PC-9 (cell line): ENCODE results near the gene ELMO3. TPM values are rescaled to one million over a fixed set of nuclear protein-coding genes. Genes with fewer than 3 reads are reported as not detected.
A peak's percentile ranks its signal among the peaks of the same experiment; 100 is the strongest.

Experiments used
- BruUV-seq: library from RNA; stranded (reverse); fragments of 400-500 nt; replicated peaks from 2 replicates; lab custom pipeline; 2021; lab: Mats Ljungman, UMichigan
- CTCF ChIA-PET: fragments of 300-600 bp; sonication (Branson Sonifier 250); formaldehyde crosslinking; loops from one replicate; lab custom pipeline; 2022; ENCODE audit warnings: antibody characterized with exemption; lab: Charles Lee
- POLR2A ChIA-PET: fragments of 300-600 bp; sonication (Branson Sonifier 250); formaldehyde crosslinking; loops from one replicate; lab custom pipeline; 2022; ENCODE audit warnings: antibody characterized with exemption; ENCODE audit not compliant: unreplicated experiment; lab: Charles Lee
- DNase-seq, 2 experiments: peaks; one replicate each; pipeline versions ENCODE4 v3.0.0 to v3.0.0-alpha.2; 2015 to 2022; ENCODE audit warnings: mixed read lengths in 1 of 2
- H2AFZ ChIP-seq: fragments of 200-600 bp; sonication (generic); 2 replicates; pipeline ENCODE4 v1.8.1; 2017; ENCODE audit warnings: antibody characterized with exemption
- H3F3A ChIP-seq: fragments of 200-600 bp; sonication (generic); 2 replicates; pipeline ENCODE4 v1.8.1; 2017; ENCODE audit warnings: antibody characterized with exemption, mild to moderate bottlenecking, low read depth; ENCODE audit not compliant: insufficient read depth
- H3K27ac ChIP-seq: fragments of 200-600 bp; sonication (generic); 2 replicates; pipeline ENCODE4 v1.6.1; 2016; ENCODE audit warnings: mixed run types
- H3K27me3 ChIP-seq: fragments of 200-600 bp; sonication (generic); 2 replicates; pipeline ENCODE4 v1.6.1; 2016; ENCODE audit warnings: low read depth, mixed run types; ENCODE audit not compliant: insufficient read depth
- H3K36me3 ChIP-seq: fragments of 200-600 bp; sonication (generic); 2 replicates; pipeline ENCODE4 v1.6.1; 2016; ENCODE audit warnings: low read depth, mixed run types
- H3K4me1 ChIP-seq: fragments of 200-600 bp; sonication (generic); replicated peaks from 2 replicates; pipeline ENCODE4 v1.6.1; 2016; ENCODE audit warnings: mixed run types; ENCODE audit not compliant: insufficient read depth
- H3K4me2 ChIP-seq: fragments of 200-600 bp; sonication (generic); 2 replicates; pipeline ENCODE4 v1.6.1; 2017; ENCODE audit warnings: mixed run types
- H3K4me3 ChIP-seq: fragments of 200-600 bp; sonication (generic); 2 replicates; pipeline ENCODE4 v1.6.1; 2016; ENCODE audit warnings: mixed run types
- H3K79me2 ChIP-seq: fragments of 200-600 bp; sonication (generic); 2 replicates; pipeline ENCODE4 v1.6.1; 2017; ENCODE audit warnings: low read depth, mixed run types
- H3K9me2 ChIP-seq: fragments of 200-600 bp; sonication (generic); 2 replicates; pipeline ENCODE4 v1.8.1; 2017; ENCODE audit warnings: mild to moderate bottlenecking; ENCODE audit not compliant: insufficient read depth
- H3K9me3 ChIP-seq: fragments of 200-600 bp; sonication (generic); 2 replicates; pipeline ENCODE4 v1.8.1; 2016; ENCODE audit warnings: low read depth; ENCODE audit not compliant: insufficient read depth
- H4K20me1 ChIP-seq: fragments of 200-600 bp; sonication (generic); 2 replicates; pipeline ENCODE4 v1.8.1; 2017; ENCODE audit not compliant: insufficient read depth
- CTCF ChIP-seq: fragments of 200-600 bp; sonication (generic); conservative IDR thresholded peaks from 2 replicates; pipeline ENCODE4 v1.6.1; 2017; ENCODE audit warnings: mixed run types, antibody characterized with exemption, mild to moderate bottlenecking, moderate library complexity
- EZH2 ChIP-seq: fragments of 200-600 bp; sonication (generic); IDR thresholded peaks from 2 replicates; pipeline ENCODE4 v1.8.0; 2017; ENCODE audit warnings: antibody characterized with exemption, low read depth
- intact Hi-C: fragments of 100-400 bp; cut with micrococcal nuclease; formaldehyde crosslinking; loops from one replicate; pipeline ENCODE4 v1.10.0; 2022; ENCODE audit not compliant: unreplicated experiment
- total RNA-seq: library from RNA; stranded (reverse); gene quantifications from 2 replicates; pipeline ENCODE4 v1.2.3, GENCODE V29; 2021

The ELMO3 gene
- total RNA-seq, 1 experiment from 2014 or later = 32.4 TPM

DNA sequence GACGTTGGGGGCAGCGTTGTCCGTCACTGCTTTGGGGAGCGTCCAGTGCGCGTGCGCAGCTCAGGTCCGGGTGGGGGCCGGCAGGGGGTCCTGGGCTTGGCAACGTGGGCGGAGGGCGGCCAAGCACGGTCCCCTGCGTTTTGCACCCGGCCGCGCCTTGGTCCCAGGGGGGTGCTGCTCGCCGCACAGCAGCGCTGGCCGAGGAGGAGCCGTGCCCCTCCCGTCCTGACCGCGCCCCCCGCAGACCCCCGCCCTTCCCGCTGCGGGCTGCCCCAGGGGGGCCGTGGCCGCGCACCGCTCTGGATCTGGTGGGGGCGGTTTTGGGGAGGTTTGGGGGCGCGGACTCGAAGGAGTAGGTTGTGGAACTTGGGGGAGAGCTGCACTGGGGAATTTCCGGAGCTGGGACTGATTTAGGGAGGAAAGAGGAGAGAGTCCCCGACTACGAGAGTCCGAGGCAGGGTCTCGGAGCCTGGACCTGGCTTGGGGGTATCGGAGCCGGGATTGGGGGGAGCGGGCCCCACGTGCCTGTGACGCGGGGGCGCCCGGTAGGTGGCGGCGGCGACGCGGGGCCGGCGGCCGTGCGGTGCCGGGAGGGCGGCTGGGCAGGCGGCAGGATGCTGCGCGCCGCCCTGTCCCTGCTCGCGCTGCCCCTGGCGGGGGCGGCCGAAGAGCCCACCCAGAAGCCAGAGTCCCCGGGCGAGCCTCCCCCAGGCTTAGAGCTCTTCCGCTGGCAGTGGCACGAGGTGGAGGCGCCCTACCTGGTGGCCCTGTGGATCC is 49.7 kb downstream of the ELMO3 start, which contains the start of gene SLC9A5:
SLC9A5 (plus strand) TSS at position 579 of the 777 bp plus-strand sequence; CDS start at position 615, 36 bp downstream.
- POLR2A ChIA-PET = interaction anchor here (0.8 kb wide), 1 partner anchor 718 kb away, joined by 6 read pairs; no protein-coding TSS in a partner anchor

DNA sequence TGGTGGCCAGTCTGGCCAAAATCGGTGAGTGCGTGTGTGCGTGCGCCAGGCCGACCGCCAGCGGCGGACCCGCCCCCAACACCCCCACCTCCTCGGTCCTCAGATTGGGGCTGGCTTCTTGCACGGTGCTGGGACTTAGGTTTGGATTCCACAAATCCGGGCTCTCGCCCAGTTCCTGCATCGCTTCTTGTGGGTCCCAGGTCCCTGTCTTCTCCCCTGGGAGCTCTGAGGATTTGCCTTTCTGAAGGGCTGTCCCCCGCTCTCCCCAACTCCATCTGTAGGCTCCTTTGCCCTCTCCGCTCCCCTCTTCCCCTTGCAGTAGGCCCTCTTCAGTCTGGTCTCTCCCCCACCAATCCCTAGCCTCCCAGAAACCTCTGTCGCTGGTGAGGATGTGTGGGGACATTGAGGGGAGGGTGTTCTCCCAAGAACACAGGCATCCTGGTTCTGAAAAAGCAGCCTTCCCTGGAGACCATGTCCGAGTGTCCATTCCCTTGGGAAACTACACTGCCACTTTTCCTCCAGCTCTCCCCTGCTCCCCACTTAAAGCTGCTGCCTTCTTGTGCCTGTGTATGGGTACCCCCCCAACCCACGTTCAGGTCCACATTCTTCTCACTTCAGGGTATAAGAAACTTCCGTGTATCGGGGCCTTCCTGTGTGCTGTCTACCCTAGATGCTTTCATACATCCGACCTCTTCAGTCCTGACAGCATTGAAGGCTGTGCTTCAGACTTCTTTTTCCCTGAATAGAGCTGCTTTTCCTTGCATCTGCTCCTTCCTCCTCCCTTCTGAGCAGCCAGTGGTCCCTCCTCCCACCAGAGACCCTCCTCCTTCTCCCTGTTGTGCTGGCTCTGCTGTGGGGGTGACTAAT is 50.5 kb downstream of the ELMO3 start:
- Histone ChIP-seq H3K9me3 (no peaks in the 10 kb centered on the region), H4K20me1 (no peaks in the 10 kb centered on the region), H2AFZ (0 out of 2 replicates have a peak overlapping the region, but pooled peaks have one; percentile 71), H3K4me3 (peak overlapping the region; percentile 90), H3K4me2 (peak overlapping the region; percentile 87), H3K36me3 (no peaks in the 10 kb centered on the region), H3K27ac (no peak overlapping the region), H3K79me2 (peaks cover 14% of the 10 kb centered on the region), H3K4me1 (peaks cover 23% of the 10 kb centered on the region), H3K27me3 (no peaks in the 10 kb centered on the region; the same call in 1 of the 2 replicates), H3F3A (peaks cover 34% of the 10 kb centered on the region; the same call in 1 of the 2 replicates), H3K9me2 (no peaks in the 10 kb centered on the region)
- DNase-seq = no peak
- intact Hi-C loops = loop anchor here (5.0 to 10.0 kb wide), 2 partner anchors 77 to 985 kb away; partner anchors contain the start of genes ESRP2 and NOL3
- TF ChIP-seq CTCF (no peak), EZH2 (no peak)
- POLR2A ChIA-PET = no interaction called here
- BruUV-seq = no TSS peak
- CTCF ChIA-PET = interaction anchor here (0.6 kb wide), 1 partner anchor 202 kb away, joined by 3 read pairs; no protein-coding TSS in a partner anchor

More for the DNA sequence above, 49.7 kb downstream of the ELMO3 start, which contains the start of gene SLC9A5:
- H3K27ac ChIP-seq = no peak within 1 kb of the TSS
- H3K27me3 ChIP-seq = no peaks in the 10 kb centered on the region; the same call in 1 of the 2 replicates
- CTCF ChIA-PET = interaction anchor here (0.9 kb wide), 1 partner anchor 34 kb away, joined by 3 read pairs; no protein-coding TSS in a partner anchor
- peak in 1 of 2 experiments; percentile 23 for DNase-seq
- peaks cover 21% of the 10 kb centered on the region for H3K79me2 ChIP-seq
- H3K4me3 ChIP-seq = peak within 1 kb of the TSS; percentile 90
- TF ChIP-seq CTCF = no peak; the same call in 1 of the 2 replicates
- TF ChIP-seq EZH2 = no peak
- no TSS peak for BruUV-seq
- H3K4me1 ChIP-seq = peaks cover 32% of the 10 kb centered on the region
- H2AFZ ChIP-seq = peak within 1 kb of the TSS; percentile 77
- no peaks in the 10 kb centered on the region for H4K20me1 ChIP-seq
- peak within 1 kb of the TSS; percentile 87 for H3K4me2 ChIP-seq
- H3K9me3 ChIP-seq = no peaks in the 10 kb centered on the region
- H3F3A ChIP-seq = peaks cover 42% of the 10 kb centered on the region; the same call in 1 of the 2 replicates
- H3K9me2 ChIP-seq = no peaks in the 10 kb centered on the region
- no peaks in the 10 kb centered on the region for H3K36me3 ChIP-seq
- intact Hi-C loops = loop anchor here (5.0 to 10.0 kb wide), 2 partner anchors 76 to 986 kb away; partner anchors contain the start of genes ESRP2 and NOL3

DNA sequence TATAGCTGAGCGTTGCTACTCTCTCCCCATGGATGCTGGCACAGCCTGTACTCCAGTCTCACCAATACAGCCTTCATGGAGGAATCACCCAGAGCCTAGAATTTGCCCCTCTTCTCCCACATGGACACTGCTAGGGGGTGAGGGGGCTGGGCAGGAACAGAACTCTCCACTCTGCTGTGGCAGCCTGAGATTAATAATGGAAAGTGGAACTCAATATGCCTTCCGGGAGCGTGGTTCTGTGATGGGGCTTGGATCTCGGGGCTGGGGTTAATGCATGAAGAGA is 51.1 kb downstream of the ELMO3 start:
- POLR2A ChIA-PET = no interaction called here
- no peak for DNase-seq
- TF ChIP-seq EZH2 = no peak
- TF ChIP-seq CTCF = no peak
- H3K4me1 ChIP-seq = peaks cover 18% of the 10 kb centered on the region
- no peaks in the 10 kb centered on the region; the same call in 1 of the 2 replicates for H3K27me3 ChIP-seq
- no peak overlapping the region for H3K4me3 ChIP-seq
- no peaks in the 10 kb centered on the region for H3K9me2 ChIP-seq
- H3K79me2 ChIP-seq = peaks cover 8% of the 10 kb centered on the region
- H3K9me3 ChIP-seq = no peaks in the 10 kb centered on the region
- H3K27ac ChIP-seq = no peak overlapping the region
- H3K36me3 ChIP-seq = no peaks in the 10 kb centered on the region
- H3K4me2 ChIP-seq = no peak overlapping the region
- H2AFZ ChIP-seq = no peak overlapping the region
- intact Hi-C loops = no loop called here
- H4K20me1 ChIP-seq = no peaks in the 10 kb centered on the region
- BruUV-seq = no TSS peak
- CTCF ChIA-PET = interaction anchor here (0.6 kb wide), 1 partner anchor 202 kb away, joined by 3 read pairs; no protein-coding TSS in a partner anchor
- peaks cover 28% of the 10 kb centered on the region; the same call in 1 of the 2 replicates for H3F3A ChIP-seq
